SK-N-MC (cell line): ENCODE measurements around the gene PDE4D.

Source experiments
- DNase-seq: peaks from one replicate; pipeline ENCODE4 v3.0.0-alpha.2; 2011; ENCODE audit warnings: low read depth, low spot score
- H3K27ac ChIP-seq: fragments of 200-600 bp; sonication (generic); 2 replicates; pipeline ENCODE4 v1.5.1; 2016; ENCODE audit warnings: mixed run types
- H3K36me3 ChIP-seq: fragments of 200-600 bp; sonication (generic); 2 replicates; pipeline ENCODE4 v1.6.1; 2017; ENCODE audit warnings: antibody characterized with exemption, low read length, mixed read lengths; ENCODE audit not compliant: insufficient read depth
- H3K4me3 ChIP-seq: fragments of 200-600 bp; sonication (generic); 2 replicates; pipeline ENCODE4 v1.5.1; 2016
- H3K9ac ChIP-seq: fragments of 200-600 bp; sonication (generic); 2 replicates; pipeline ENCODE4 v1.8.0; 2017; ENCODE audit warnings: mixed run types, mixed read lengths; ENCODE audit not compliant: insufficient read length
- H3K9me3 ChIP-seq: fragments of 200-600 bp; sonication (generic); 2 replicates; pipeline ENCODE4 v1.6.1; 2017; ENCODE audit warnings: low read depth, mild to moderate bottlenecking, antibody characterized with exemption, low read length, moderate library complexity, mixed read lengths
- EZH2 ChIP-seq: fragments of 200-600 bp; sonication (generic); IDR thresholded peaks from one replicate; pipeline ENCODE4 v1.6.1; 2017; ENCODE audit warnings: antibody characterized with exemption
- FOXP2 ChIP-seq: optimal IDR thresholded peaks from 2 replicates; pipeline ENCODE3; 2011; ENCODE audit warnings: mild to moderate bottlenecking, moderate library complexity; ENCODE audit not compliant: insufficient read depth; ENCODE audit errors: extremely low read length, control extremely low read depth
- POLR2AphosphoS5 ChIP-seq: IDR thresholded peaks from 2 replicates; pipeline ENCODE4 v1.6.1; 2012; ENCODE audit warnings: mild to moderate bottlenecking, low read depth, low read length, borderline replicate concordance

Gene PDE4D

GRCh38 chr5:59182760-59183159 lies 710.8 kb downstream of the PDE4D start:
- DNase-seq = no peak
- H3K27ac ChIP-seq = no peak overlapping the region

GRCh38 chr5:59180515-59180914 lies 713.0 kb downstream of the PDE4D start:
- H3K27ac ChIP-seq = no peak overlapping the region
- no peak for DNase-seq
- no peaks in the 10 kb centered on the region for H3K9me3 ChIP-seq
- no peaks in the 10 kb centered on the region for H3K36me3 ChIP-seq
- TF ChIP-seq POLR2AphosphoS5 (no peak), EZH2 (no peak), FOXP2 (no peak)
- H3K9ac ChIP-seq = no peak overlapping the region
- no peak overlapping the region for H3K4me3 ChIP-seq

More at GRCh38 chr5:59182760-59183159, 710.8 kb downstream of the PDE4D start:
- no peak overlapping the region for H3K9ac ChIP-seq
- no peaks in the 10 kb centered on the region for H3K9me3 ChIP-seq
- H3K4me3 ChIP-seq = no peak overlapping the region
- no peak for TF ChIP-seq POLR2AphosphoS5
- no peak for TF ChIP-seq FOXP2
- no peak for TF ChIP-seq EZH2
- no peaks in the 10 kb centered on the region for H3K36me3 ChIP-seq

GRCh38 chr5:59179704-59180103 lies 713.8 kb downstream of the PDE4D start:
- DNase-seq = no peak
- H3K36me3 ChIP-seq = no peaks in the 10 kb centered on the region
- no peak overlapping the region for H3K9ac ChIP-seq
- no peaks in the 10 kb centered on the region for H3K9me3 ChIP-seq
- no peak overlapping the region for H3K4me3 ChIP-seq
- TF ChIP-seq EZH2 (no peak), POLR2AphosphoS5 (no peak), FOXP2 (no peak)
- no peak overlapping the region for H3K27ac ChIP-seq

DNA sequence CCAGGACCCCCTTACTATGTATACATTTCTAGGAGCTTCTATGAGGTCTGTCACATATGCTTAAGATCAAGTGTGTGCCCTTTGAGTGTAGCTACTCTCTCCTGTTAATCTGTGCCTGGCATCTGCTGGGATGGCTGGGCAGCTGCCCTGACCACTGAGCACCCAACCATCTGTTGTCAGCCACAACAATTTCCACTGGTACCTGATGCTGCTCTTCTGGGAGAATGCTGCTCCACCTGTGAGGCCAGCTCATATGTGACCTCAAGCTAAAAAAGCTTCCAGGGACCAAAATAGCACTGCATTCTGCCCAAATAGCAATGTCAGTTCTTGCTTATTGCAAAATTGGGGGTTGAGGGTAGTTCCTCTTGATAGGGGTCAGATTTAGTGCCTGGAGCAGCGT lies 715.0 kb downstream of the PDE4D start:
- Histone ChIP-seq H3K27ac (no peak overlapping the region), H3K9ac (no peak overlapping the region), H3K36me3 (no peaks in the 10 kb centered on the region), H3K4me3 (no peak overlapping the region), H3K9me3 (no peaks in the 10 kb centered on the region)
- DNase-seq = no peak
- TF ChIP-seq POLR2AphosphoS5 (no peak), EZH2 (no peak), FOXP2 (no peak)

GRCh38 chr5:59178071-59178470 lies 715.5 kb downstream of the PDE4D start:
- no peak overlapping the region for H3K4me3 ChIP-seq
- no peak overlapping the region for H3K27ac ChIP-seq
- no peaks in the 10 kb centered on the region for H3K36me3 ChIP-seq
- TF ChIP-seq POLR2AphosphoS5 (no peak), FOXP2 (no peak), EZH2 (no peak)
- no peak for DNase-seq
- H3K9me3 ChIP-seq = no peaks in the 10 kb centered on the region
- H3K9ac ChIP-seq = no peak overlapping the region

- no peak for DNase-seq
- H3K9me3 ChIP-seq = no peaks in the 10 kb centered on the region
- no peak overlapping the region for H3K27ac ChIP-seq
- no peak for TF ChIP-seq EZH2
- TF ChIP-seq POLR2AphosphoS5 = no peak
- no peak for TF ChIP-seq FOXP2
- no peaks in the 10 kb centered on the region for H3K36me3 ChIP-seq
- H3K4me3 ChIP-seq = no peak overlapping the region
- no peak overlapping the region for H3K9ac ChIP-seq
These were observed 715.9 kb downstream of the PDE4D start for GRCh38 chr5:59177644-59178043.

GRCh38 chr5:59174248-59174844 lies 719.2 kb downstream of the PDE4D start:
- Histone ChIP-seq H3K27ac (no peak overlapping the region), H3K4me3 (no peak overlapping the region), H3K36me3 (no peaks in the 10 kb centered on the region), H3K9ac (no peak overlapping the region), H3K9me3 (no peaks in the 10 kb centered on the region)
- peak; percentile 73 for DNase-seq
- TF ChIP-seq POLR2AphosphoS5 = no peak
- no peak for TF ChIP-seq FOXP2
- TF ChIP-seq EZH2 = no peak

DNA sequence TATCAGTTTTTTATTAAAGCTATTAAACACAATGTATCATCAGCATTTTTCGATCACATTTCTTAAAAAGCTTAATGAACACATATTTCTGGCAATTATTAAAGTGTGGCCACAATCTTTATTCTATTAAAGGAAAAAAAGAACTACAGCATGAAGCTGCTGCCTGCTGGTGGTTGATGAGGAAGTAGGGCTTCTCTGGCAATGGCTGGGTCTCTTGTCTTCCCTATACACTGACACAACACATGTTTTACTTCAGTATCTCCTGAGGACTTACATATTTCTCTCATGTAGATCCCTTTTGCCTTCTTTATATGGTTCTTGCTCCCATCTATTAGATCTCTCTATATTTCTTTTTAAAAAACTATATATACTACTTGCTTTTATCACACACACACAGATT lies 719.9 kb downstream of the PDE4D start:
- no peak overlapping the region for H3K27ac ChIP-seq
- TF ChIP-seq POLR2AphosphoS5 (no peak), FOXP2 (no peak), EZH2 (no peak)

GRCh38 chr5:59171131-59171530 lies 722.4 kb downstream of the PDE4D start:
- no peak overlapping the region for H3K9ac ChIP-seq
- H3K9me3 ChIP-seq = no peaks in the 10 kb centered on the region
- no peak for DNase-seq
- no peak overlapping the region for H3K27ac ChIP-seq
- TF ChIP-seq POLR2AphosphoS5 (no peak), FOXP2 (no peak), EZH2 (no peak)
- no peak overlapping the region for H3K4me3 ChIP-seq
- H3K36me3 ChIP-seq = no peaks in the 10 kb centered on the region

More for the DNA sequence above, 719.9 kb downstream of the PDE4D start:
- Histone ChIP-seq H3K4me3 (no peak overlapping the region), H3K9ac (no peak overlapping the region), H3K36me3 (no peaks in the 10 kb centered on the region), H3K9me3 (no peaks in the 10 kb centered on the region)
- DNase-seq = no peak
